Sigmoid colon (tissue), 3 donors: ENCODE results near the gene KRTAP4-9.

Experiments used
- POLR2A ChIP-seq, 2 donors: fragments of 450-650 bp; IDR thresholded peaks; one replicate each; pipeline ENCODE4 v1.6.1; 2016; ENCODE audit warnings: antibody characterized with exemption in 2 of 2, mild to moderate bottlenecking in 2 of 2, moderate library complexity in 2 of 2
- TF ChIP-seq, protein P1 (sequence below), 4 experiments: fragments of 450-650 bp in 3 of 4; fragments of 200-600 bp in 1 of 4; IDR thresholded peaks; one replicate each; pipeline ENCODE4 v1.5.1; 2016 to 2019; ENCODE audit warnings: antibody characterized with exemption in 4 of 4, mild to moderate bottlenecking in 3 of 4, moderate library complexity in 2 of 4

- TF ChIP-seq POLR2A (IDR thresholded peaks at IDR 0.05): no peak
- TF ChIP-seq, protein P1, sequence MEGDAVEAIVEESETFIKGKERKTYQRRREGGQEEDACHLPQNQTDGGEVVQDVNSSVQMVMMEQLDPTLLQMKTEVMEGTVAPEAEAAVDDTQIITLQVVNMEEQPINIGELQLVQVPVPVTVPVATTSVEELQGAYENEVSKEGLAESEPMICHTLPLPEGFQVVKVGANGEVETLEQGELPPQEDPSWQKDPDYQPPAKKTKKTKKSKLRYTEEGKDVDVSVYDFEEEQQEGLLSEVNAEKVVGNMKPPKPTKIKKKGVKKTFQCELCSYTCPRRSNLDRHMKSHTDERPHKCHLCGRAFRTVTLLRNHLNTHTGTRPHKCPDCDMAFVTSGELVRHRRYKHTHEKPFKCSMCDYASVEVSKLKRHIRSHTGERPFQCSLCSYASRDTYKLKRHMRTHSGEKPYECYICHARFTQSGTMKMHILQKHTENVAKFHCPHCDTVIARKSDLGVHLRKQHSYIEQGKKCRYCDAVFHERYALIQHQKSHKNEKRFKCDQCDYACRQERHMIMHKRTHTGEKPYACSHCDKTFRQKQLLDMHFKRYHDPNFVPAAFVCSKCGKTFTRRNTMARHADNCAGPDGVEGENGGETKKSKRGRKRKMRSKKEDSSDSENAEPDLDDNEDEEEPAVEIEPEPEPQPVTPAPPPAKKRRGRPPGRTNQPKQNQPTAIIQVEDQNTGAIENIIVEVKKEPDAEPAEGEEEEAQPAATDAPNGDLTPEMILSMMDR (IDR thresholded peaks at IDR 0.05): no peak
Measured at GRCh38 chr17:41153856-41154255, 48.7 kb downstream of the KRTAP4-9 start.
